ENCODE results near the gene FAM110C. TPM values are rescaled to one million over a fixed set of nuclear protein-coding genes. Genes with fewer than 3 reads are reported as not detected.

FAM110C gene, protein sequence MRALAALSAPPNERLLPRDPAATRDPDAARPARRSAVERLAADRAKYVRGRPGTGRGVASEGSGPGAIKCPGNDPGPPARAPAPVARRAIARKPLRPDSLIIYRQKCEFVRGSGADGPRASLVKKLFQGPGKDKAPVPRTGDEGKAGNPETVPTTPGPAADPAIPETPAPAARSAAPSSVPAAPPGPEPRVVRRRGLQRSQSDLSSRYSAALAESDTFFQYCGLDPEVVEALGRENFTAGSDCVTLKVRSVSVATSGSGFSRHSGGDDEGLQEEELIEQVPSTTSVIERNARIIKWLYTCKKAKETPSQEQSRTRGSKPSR
- 10 to 100 TPM in 2 of 4 donors, 1 to 10 TPM in 1, under 1 TPM in 1; 0.51 to 13.2 (median 8.5) TPM for total RNA-seq

DNA sequence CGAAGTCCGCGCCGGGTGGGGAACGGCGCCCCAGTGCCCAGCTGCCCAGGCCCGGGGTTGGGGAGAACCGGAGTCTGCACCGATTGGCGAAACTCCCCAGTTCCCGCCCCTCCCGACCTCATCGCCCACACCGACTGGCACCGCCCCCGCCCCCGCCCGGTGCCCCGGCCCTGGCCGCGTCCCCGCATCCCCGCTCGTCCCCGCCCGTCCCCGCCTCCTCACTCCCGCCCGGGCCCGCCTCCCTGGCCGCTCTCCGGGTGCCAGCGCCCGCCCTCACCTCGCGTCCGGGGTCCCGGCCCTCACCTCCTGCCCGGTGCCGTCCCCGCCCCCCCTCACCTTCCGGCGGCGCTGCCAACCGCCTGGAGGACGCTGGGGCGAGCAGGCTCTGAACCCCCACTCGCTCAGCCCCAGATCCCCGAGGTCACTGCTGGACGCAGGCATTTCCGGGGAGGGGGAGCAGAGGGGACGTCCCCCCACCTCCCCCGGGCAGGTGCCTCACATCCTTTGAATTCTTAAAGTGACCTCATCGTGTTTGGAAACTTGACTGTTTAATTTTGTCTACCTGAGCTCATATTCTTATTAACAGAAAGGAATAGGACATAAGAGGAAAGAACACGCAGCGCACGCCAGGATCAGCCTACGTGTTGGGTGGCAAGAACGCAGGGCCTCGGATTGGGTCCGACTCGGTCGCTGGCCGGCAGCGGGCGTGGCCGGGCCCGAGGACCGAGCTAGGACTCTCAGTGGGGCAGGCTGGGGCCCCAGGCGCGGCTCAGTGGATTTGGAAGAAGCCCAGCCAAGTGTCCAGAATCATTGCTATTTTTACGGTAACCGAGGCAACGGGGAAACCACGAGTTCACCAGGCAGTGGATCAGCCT is at the start of gene FAM110C:
FAM110C (minus strand) TSS at position 35 of the 875 bp plus-strand sequence. CDS start 120 bp downstream, outside the sequence.
- no peak for TF ChIP-seq POLR2A (IDR thresholded peaks at IDR 0.05)
- TF ChIP-seq, protein P1, sequence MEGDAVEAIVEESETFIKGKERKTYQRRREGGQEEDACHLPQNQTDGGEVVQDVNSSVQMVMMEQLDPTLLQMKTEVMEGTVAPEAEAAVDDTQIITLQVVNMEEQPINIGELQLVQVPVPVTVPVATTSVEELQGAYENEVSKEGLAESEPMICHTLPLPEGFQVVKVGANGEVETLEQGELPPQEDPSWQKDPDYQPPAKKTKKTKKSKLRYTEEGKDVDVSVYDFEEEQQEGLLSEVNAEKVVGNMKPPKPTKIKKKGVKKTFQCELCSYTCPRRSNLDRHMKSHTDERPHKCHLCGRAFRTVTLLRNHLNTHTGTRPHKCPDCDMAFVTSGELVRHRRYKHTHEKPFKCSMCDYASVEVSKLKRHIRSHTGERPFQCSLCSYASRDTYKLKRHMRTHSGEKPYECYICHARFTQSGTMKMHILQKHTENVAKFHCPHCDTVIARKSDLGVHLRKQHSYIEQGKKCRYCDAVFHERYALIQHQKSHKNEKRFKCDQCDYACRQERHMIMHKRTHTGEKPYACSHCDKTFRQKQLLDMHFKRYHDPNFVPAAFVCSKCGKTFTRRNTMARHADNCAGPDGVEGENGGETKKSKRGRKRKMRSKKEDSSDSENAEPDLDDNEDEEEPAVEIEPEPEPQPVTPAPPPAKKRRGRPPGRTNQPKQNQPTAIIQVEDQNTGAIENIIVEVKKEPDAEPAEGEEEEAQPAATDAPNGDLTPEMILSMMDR (IDR thresholded peaks at IDR 0.05), result no peak
- Histone ChIP-seq H3K9me3 (no peaks in the 10 kb centered on the region), H3K27me3 (no peaks in the 10 kb centered on the region), H3K27ac (peak within 1 kb of the TSS; percentile 71 to 90), H3K4me1 (peaks cover 0 to 3% of the 10 kb centered on the region in 2 donors), H3K36me3 (no peaks in the 10 kb centered on the region), H3K4me3 (peak within 1 kb of the TSS; percentile 46 to 79)
- peak; percentile 63 to 79 for DNase-seq
- intact Hi-C loops (cut with DNase I; ENCODE audit: low total_unique reads), result no loop called here

DNA sequence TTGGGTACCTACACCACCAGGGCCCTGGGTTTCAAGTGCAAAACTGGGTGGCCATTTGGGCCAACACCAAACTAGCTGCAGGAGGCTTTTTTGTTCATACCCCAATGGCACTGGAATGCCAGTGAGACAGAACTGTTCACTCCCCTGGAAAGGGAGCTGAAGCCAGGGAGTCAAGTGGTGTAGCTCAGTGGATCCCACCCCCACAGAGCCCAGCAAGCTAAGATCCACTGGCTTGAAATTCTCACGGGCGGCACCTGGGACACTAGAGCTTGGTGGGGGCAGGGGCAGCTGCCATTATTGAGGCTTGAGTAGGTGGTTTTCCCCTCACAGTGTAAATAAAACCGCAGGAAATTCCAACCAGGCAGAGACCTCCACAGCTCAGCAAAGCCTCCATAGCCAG is 46.0 kb upstream of the FAM110C start:
- no peaks in the 10 kb centered on the region for H3K9me3 ChIP-seq
- no peak for DNase-seq
- H3K4me1 ChIP-seq, result no peaks in the 10 kb centered on the region
- H3K27ac ChIP-seq, result no peak overlapping the region
- no peak overlapping the region for H3K4me3 ChIP-seq
- no peaks in the 10 kb centered on the region for H3K27me3 ChIP-seq
- intact Hi-C loops (cut with DNase I; ENCODE audit: low total_unique reads), result no loop called here
- TF ChIP-seq, protein P1 (IDR thresholded peaks at IDR 0.05), result no peak
- TF ChIP-seq POLR2A (IDR thresholded peaks at IDR 0.05), result no peak
- no peaks in the 10 kb centered on the region for H3K36me3 ChIP-seq

DNA sequence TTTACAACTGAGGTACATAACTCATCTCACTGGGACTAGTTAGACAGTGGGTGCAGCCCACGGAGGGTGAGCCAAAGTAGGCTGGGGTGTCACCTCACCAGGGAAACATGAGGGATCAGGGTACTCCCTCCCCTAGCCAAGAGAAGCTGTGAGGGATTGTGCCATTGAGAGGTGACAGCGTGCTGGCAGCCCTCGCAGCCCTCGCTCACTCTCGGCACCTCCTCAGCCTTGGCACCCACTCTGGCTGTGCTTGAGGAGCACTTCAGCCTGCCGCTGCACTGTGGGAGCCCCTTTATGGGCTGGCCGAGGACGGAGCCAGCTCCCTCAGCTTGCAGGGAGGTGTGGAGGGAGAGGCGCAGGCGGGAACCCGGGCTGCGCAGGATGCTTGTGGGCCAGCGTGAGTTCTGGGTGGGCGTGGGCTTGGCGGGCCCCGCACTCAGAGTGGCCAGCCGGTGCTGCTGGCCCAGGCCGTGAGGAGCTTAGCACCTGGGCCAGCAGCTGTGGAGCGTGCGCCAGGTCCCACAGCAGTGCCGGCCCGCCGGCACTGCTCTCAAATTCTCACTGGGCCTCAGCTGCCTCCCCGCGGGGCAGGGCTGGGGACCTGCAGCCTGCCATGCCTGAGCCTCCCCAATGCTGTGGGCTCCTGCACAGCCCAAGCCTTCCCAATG is 44.5 kb upstream of the FAM110C start:
- Histone ChIP-seq H3K27ac (no peak overlapping the region), H3K9me3 (no peaks in the 10 kb centered on the region), H3K4me1 (no peaks in the 10 kb centered on the region), H3K27me3 (no peaks in the 10 kb centered on the region), H3K4me3 (no peak overlapping the region), H3K36me3 (no peaks in the 10 kb centered on the region)
- DNase-seq, result no peak
- TF ChIP-seq POLR2A (IDR thresholded peaks at IDR 0.05), result no peak
- TF ChIP-seq, protein P1 (IDR thresholded peaks at IDR 0.05), result no peak
- intact Hi-C loops (cut with DNase I; ENCODE audit: low total_unique reads), result no loop called here

DNA sequence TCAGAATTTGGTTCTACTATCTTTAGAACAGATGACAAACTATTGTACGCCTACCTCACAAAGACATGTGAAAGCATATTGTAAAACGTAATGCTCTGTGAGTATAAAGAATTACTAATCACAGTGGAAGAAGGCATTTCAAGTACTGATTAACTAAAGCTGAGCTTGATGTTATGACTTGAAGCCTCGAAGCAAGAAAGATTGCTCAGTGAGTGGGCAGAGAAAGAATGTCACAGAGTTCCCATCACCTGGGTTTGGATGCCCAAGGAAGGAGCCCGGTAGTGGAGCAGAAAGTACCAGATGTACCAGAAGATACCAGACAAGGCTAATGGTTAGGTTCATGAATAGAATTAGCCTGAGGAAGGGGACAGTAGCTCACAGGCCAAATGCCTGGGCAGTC is 39.5 kb upstream of the FAM110C start:
- Histone ChIP-seq H3K4me3 (no peak overlapping the region), H3K27ac (peak overlapping the region; percentile 42 to 61), H3K9me3 (no peaks in the 10 kb centered on the region), H3K36me3 (no peaks in the 10 kb centered on the region), H3K27me3 (no peaks in the 10 kb centered on the region), H3K4me1 (no peaks in the 10 kb centered on the region)
- DNase-seq, result no peak
- intact Hi-C loops (cut with DNase I; ENCODE audit: low total_unique reads), result no loop called here
- TF ChIP-seq, protein P1 (IDR thresholded peaks at IDR 0.05), result no peak
- no peak for TF ChIP-seq POLR2A (IDR thresholded peaks at IDR 0.05)

Measured in uterus (tissue), 4 donors.